Hypothalamus (tissue), 51 donors: ENCODE data around the gene SLC41A3.
"Not testable (repeated sequence)": the region's sequence is repeated elsewhere in the genome, so short reads cannot be mapped to it uniquely, and the experiment has no call there.

Experiments used
- DNase-seq, 51 donors: peaks; one replicate each; lab custom pipeline; 2025; lab: John Stamatoyannopoulos, UW

The SLC41A3 gene

GRCh38 chr3:126013751-126014156 lies 70.2 kb downstream of the SLC41A3 start:
- no peak for DNase-seq

- no peak for DNase-seq
Measured at GRCh38 chr3:126009181-126009580, 74.7 kb downstream of the SLC41A3 start.

GRCh38 chr3:126008219-126008618 lies 75.7 kb downstream of the SLC41A3 start:
- no peak for DNase-seq

- no peak for DNase-seq
Measured at GRCh38 chr3:126005951-126006350, 78.0 kb downstream of the SLC41A3 start.

GRCh38 chr3:126004692-126005091 lies 79.2 kb downstream of the SLC41A3 start:
- no peak for DNase-seq

- DNase-seq, result no peak
Measured at GRCh38 chr3:126004217-126004616, 79.7 kb downstream of the SLC41A3 start.

GRCh38 chr3:126003447-126004190 lies 80.3 kb downstream of the SLC41A3 start:
- no peak for DNase-seq

GRCh38 chr3:126002189-126002588 lies 81.7 kb downstream of the SLC41A3 start:
- no peak for DNase-seq

GRCh38 chr3:125996751-125997150 lies 87.2 kb downstream of the SLC41A3 start:
- not testable (repeated sequence) for DNase-seq

- DNase-seq, result peak in 44 of 51 donors; percentile 12 to 89 (median 74)
Measured at GRCh38 chr3:125990253-125990970, 93.5 kb downstream of the SLC41A3 start.

GRCh38 chr3:125984951-125985350 lies 99.0 kb downstream of the SLC41A3 start:
- not testable (repeated sequence) for DNase-seq

- not testable (repeated sequence) for DNase-seq
Measured at GRCh38 chr3:125977104-125977503, 106.8 kb downstream of the SLC41A3 start.

GRCh38 chr3:125976003-125976390 lies 107.9 kb downstream of the SLC41A3 start:
- not testable (repeated sequence) for DNase-seq

GRCh38 chr3:125975245-125976002 lies 108.5 kb downstream of the SLC41A3 start:
- DNase-seq, result not testable (repeated sequence)

GRCh38 chr3:125971997-125972944 lies 111.7 kb downstream of the SLC41A3 start:
- peak in 39 of 51 donors; percentile 1 to 73 (median 38) for DNase-seq

- DNase-seq, result not testable (repeated sequence)
Measured at GRCh38 chr3:125968701-125969592, 115.0 kb downstream of the SLC41A3 start, which contains the start of gene ROPN1B. Gene ROPN1B, plus strand, starts transcription at chr3:125969178. Its CDS starts 2,877 bp downstream, at chr3:125972055.

GRCh38 chr3:125968121-125968520 lies 115.8 kb downstream of the SLC41A3 start:
- DNase-seq, result not testable (repeated sequence)

GRCh38 chr3:125967156-125967555 lies 116.8 kb downstream of the SLC41A3 start:
- no peak for DNase-seq

- no peak for DNase-seq
Measured at GRCh38 chr3:125965505-125965904, 118.4 kb downstream of the SLC41A3 start.
